Tibial nerve (tissue), 4 donors: ENCODE results near the gene ERVK3-1.

Source experiments
- CTCF ChIP-seq, 5 experiments: fragments of 200-600 bp in 3 of 5; fragments of 450-650 bp in 2 of 5; sonication (generic) in 3 of 5; IDR thresholded peaks; one replicate each; pipeline ENCODE4 v1.5.1; 2016 to 2019; ENCODE audit warnings: antibody characterized with exemption in 5 of 5, mild to moderate bottlenecking in 3 of 5, moderate library complexity in 2 of 5
- EP300 ChIP-seq, 2 donors: sonication (generic); formaldehyde crosslinking; IDR thresholded peaks; one replicate each; pipeline ENCODE4 v1.6.1; 2017; ENCODE audit warnings: antibody characterized with exemption in 2 of 2, mild to moderate bottlenecking in 1 of 2
- POLR2A ChIP-seq, 2 donors: fragments of 450-650 bp; IDR thresholded peaks; one replicate each; pipeline ENCODE4 v1.6.1; 2017; ENCODE audit warnings: antibody characterized with exemption in 2 of 2, mild to moderate bottlenecking in 2 of 2, moderate library complexity in 2 of 2

GRCh38 chr19:58294743-58295374, 10.3 kb upstream of the ERVK3-1 start:
- TF ChIP-seq CTCF (IDR thresholded peaks at IDR 0.05) (no peak), EP300 (IDR thresholded peaks at IDR 0.05) (no peak), POLR2A (IDR thresholded peaks at IDR 0.05) (no peak)
